SK-N-SH (cell line): ENCODE data around the gene ZNF236. TPM values are rescaled to one million over a fixed set of nuclear protein-coding genes. Genes with fewer than 3 reads are reported as not detected.

ENCODE experiments used
- CTCF ChIA-PET: fragments of 300-600, 350-600 bp; formaldehyde crosslinking; extraction: SDS; loops from one replicate; lab custom pipeline; 2021; lab: Yijun Ruan, JAX
- POLR2A ChIA-PET: fragments of 350-600 bp; sonication (Branson Sonifier 250); formaldehyde crosslinking; extraction: SDS; loops from one replicate; lab custom pipeline; 2020; ENCODE audit warnings: antibody characterized with exemption, inconsistent platforms; lab: Yijun Ruan, JAX
- DNase-seq: peaks from one replicate; pipeline ENCODE4 v3.0.0; 2012
- H2AFZ ChIP-seq: fragments of 200-600 bp; sonication (generic); 2 replicates; pipeline ENCODE4 v1.8.1; 2016; ENCODE audit warnings: antibody characterized with exemption, mild to moderate bottlenecking, low read depth
- H3F3A ChIP-seq: fragments of 200-600 bp; sonication (generic); replicated peaks from 2 replicates; pipeline ENCODE3; 2016; ENCODE audit warnings: antibody characterized with exemption, mild to moderate bottlenecking; ENCODE audit not compliant: insufficient read depth
- H3K27ac ChIP-seq, 2 experiments: fragments of 200-500 bp in 1 of 2; fragments of 200-600 bp in 1 of 2; sonication (Bioruptor generic) in 1 of 2; sonication (generic), shearing (Covaris generic) in 1 of 2; 2 replicates each; pipeline versions ENCODE4 v1.5.1 to v1.6.1; 2014 to 2016; ENCODE audit warnings: low read depth in 2 of 2, inconsistent platforms in 1 of 2, low read length in 1 of 2, mild to moderate bottlenecking in 1 of 2, mixed read lengths in 1 of 2
- H3K27me3 ChIP-seq: fragments of 200-600 bp; sonication (generic), shearing (Covaris generic); 2 replicates; pipeline ENCODE4 v1.6.1; 2016; ENCODE audit warnings: mixed run types; ENCODE audit not compliant: insufficient read depth
- H3K36me3 ChIP-seq, 2 experiments: fragments of 200-500 bp in 1 of 2; fragments of 200-600 bp in 1 of 2; sonication (Bioruptor generic) in 1 of 2; sonication (generic) in 1 of 2; replicated peaks in 1 of 2; 2 replicates each; pipeline versions ENCODE3 to v1.5.1; 2014 to 2016; ENCODE audit warnings: low read length in 1 of 2, mild to moderate bottlenecking in 1 of 2; ENCODE audit not compliant: insufficient read depth in 2 of 2, control insufficient read depth in 1 of 2
- H3K4me1 ChIP-seq, 2 experiments: fragments of 200-500 bp in 1 of 2; fragments of 200-600 bp in 1 of 2; sonication (Bioruptor generic) in 1 of 2; sonication (generic), shearing (Covaris generic) in 1 of 2; 2 replicates each; pipeline versions ENCODE4 v1.5.1 to v1.6.1; 2014 to 2016; ENCODE audit warnings: low read depth in 1 of 2, low read length in 1 of 2, mixed run types in 1 of 2; ENCODE audit not compliant: insufficient read depth in 2 of 2, control insufficient read depth in 1 of 2
- H3K4me2 ChIP-seq: fragments of 200-600 bp; sonication (generic), shearing (Covaris generic); 2 replicates; pipeline ENCODE4 v1.6.1; 2017; ENCODE audit warnings: mixed run types
- H3K4me3 ChIP-seq, 2 experiments: fragments of 200-500 bp in 1 of 2; fragments of 200-600 bp in 1 of 2; sonication (Bioruptor generic) in 1 of 2; sonication (generic), shearing (Covaris generic) in 1 of 2; 2 replicates each; pipeline versions ENCODE4 v1.5.1 to v1.8.1; 2014 to 2016; ENCODE audit warnings: low read depth in 2 of 2, inconsistent platforms in 1 of 2, low read length in 1 of 2, mild to moderate bottlenecking in 1 of 2, mixed read lengths in 1 of 2, moderate library complexity in 1 of 2
- H3K79me2 ChIP-seq: fragments of 200-600 bp; sonication (generic); 2 replicates; pipeline ENCODE4 v1.8.1; 2017; ENCODE audit warnings: mild to moderate bottlenecking; ENCODE audit not compliant: insufficient read depth
- H3K9ac ChIP-seq: fragments of 200-600 bp; sonication (generic); 2 replicates; pipeline ENCODE4 v1.6.1; 2017; ENCODE audit warnings: mixed run types
- H3K9me2 ChIP-seq: fragments of 200-600 bp; sonication (generic); 2 replicates; pipeline ENCODE4 v1.6.1; 2017; ENCODE audit warnings: mixed run types
- H3K9me3 ChIP-seq: fragments of 200-600 bp; sonication (generic); 2 replicates; pipeline ENCODE4 v1.6.1; 2017; ENCODE audit warnings: mixed run types, mild to moderate bottlenecking, moderate library complexity
- H4K20me1 ChIP-seq: fragments of 200-600 bp; sonication (generic); 2 replicates; pipeline ENCODE4 v1.6.1; 2017; ENCODE audit warnings: mild to moderate bottlenecking, mixed run types; ENCODE audit not compliant: insufficient read depth
- ELF1 ChIP-seq: IDR thresholded peaks from 2 replicates; pipeline ENCODE4 v1.4.0; 2012
- FOSL2 ChIP-seq: IDR thresholded peaks from 2 replicates; pipeline ENCODE4 v1.4.0; 2012; ENCODE audit warnings: low read depth, mild to moderate bottlenecking, moderate library complexity, borderline replicate concordance
- GABPA ChIP-seq: IDR thresholded peaks from 2 replicates; pipeline ENCODE4 v1.4.0; 2012; ENCODE audit warnings: low read depth, mild to moderate bottlenecking
- GATA2 ChIP-seq: sonication (generic); formaldehyde crosslinking; IDR thresholded peaks from 2 replicates; pipeline ENCODE4 v1.5.0; 2020; ENCODE audit warnings: mild to moderate bottlenecking, missing genetic modification reagents
- JUND ChIP-seq: IDR thresholded peaks from 2 replicates; pipeline ENCODE4 v1.4.0; 2012
- MXI1 ChIP-seq: IDR thresholded peaks from 2 replicates; pipeline ENCODE4 v1.6.1; 2012; ENCODE audit warnings: mild to moderate bottlenecking, low read depth, low read length, improper control_type of control experiment
- NFIC ChIP-seq: IDR thresholded peaks from 2 replicates; pipeline ENCODE4 v1.4.0; 2012; ENCODE audit warnings: borderline replicate concordance
- NRF1 ChIP-seq: IDR thresholded peaks from 2 replicates; pipeline ENCODE4 v1.6.1; 2012; ENCODE audit warnings: low read depth, mild to moderate bottlenecking, low read length
- RAD21 ChIP-seq: IDR thresholded peaks from 2 replicates; pipeline ENCODE4 v1.6.1; 2012; ENCODE audit warnings: mild to moderate bottlenecking, low read length
- RCOR1 ChIP-seq: fragments of 150-350 bp; IDR thresholded peaks from 2 replicates; pipeline ENCODE4 v1.6.1; 2017; ENCODE audit warnings: antibody characterized with exemption, low read length
- SIN3A ChIP-seq: IDR thresholded peaks from 2 replicates; pipeline ENCODE4 v1.6.1; 2012; ENCODE audit warnings: low read depth, mild to moderate bottlenecking, low read length, moderate library complexity, borderline replicate concordance
- SMC3 ChIP-seq: IDR thresholded peaks from 2 replicates; pipeline ENCODE4 v1.6.1; 2012; ENCODE audit warnings: low read depth, low read length, improper control_type of control experiment
- TEAD4 ChIP-seq: IDR thresholded peaks from 2 replicates; pipeline ENCODE4 v1.4.0; 2012; ENCODE audit warnings: mild to moderate bottlenecking, borderline replicate concordance; ENCODE audit not compliant: insufficient read depth
- YY1 ChIP-seq: IDR thresholded peaks from 2 replicates; pipeline ENCODE4 v1.4.0; 2012; ENCODE audit warnings: low read depth, mild to moderate bottlenecking
- WGBS: methylation state at CpG from one replicate; pipeline ENCODE4 v1.1.6; 2017; ENCODE audit warnings: low lambda C conversion rate; 5-methylcytosine and 5-hydroxymethylcytosine counted together
- polyA plus RNA-seq, 3 experiments: library from polyadenylated mRNA; depleted of rRNA; stranded (reverse); fragments of >200 nt; gene quantifications; 2 replicates each; pipeline ENCODE4 v1.2.3, GENCODE V29; 2012
- TF ChIP-seq, protein P1 (sequence below): IDR thresholded peaks from 2 replicates; pipeline ENCODE4 v1.6.1; 2012; ENCODE audit warnings: mild to moderate bottlenecking, low read depth, low read length, moderate library complexity

The ZNF236 gene
- polyA plus RNA-seq, 1 of the 3 experiments (the other 2 are of a cell fraction), result 4.2 TPM

DNA sequence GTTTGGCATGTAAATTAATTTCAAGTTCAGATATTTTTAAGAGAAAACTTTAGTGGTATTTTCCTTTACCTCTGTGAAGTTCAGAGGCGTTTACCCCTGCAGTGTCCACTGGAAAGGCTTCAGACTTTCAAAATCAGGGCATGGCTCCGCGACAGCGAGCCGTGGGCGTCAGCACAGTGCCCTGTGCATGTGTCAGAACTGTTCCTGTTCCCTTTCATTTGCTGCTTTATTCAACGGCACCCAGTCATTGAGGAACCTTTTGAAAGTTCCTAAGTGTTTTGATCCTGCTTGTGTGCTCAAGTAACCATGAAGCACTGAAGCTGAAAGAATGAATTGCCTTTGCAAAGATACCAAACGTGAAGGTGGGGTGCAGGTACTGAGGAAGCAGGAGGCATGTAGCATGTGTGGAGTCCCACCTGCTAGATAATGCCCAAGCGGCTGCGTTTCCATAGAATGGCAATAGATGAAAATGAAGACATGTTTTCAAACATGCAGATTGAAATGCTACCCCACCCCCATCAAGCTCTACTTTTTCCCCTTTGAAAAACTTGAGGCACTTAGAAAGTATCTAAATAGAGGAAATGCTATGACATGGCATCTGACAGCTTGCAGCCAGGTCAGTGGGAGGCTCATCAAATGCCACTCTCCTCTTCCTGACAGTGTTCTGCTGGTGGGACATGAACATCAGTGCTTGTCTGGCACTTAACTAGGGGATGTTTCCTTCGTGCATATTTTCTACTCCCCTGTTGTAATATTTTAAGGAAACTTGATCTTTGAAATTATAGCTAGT lies 148.6 kb downstream of the ZNF236 start:
- Histone ChIP-seq H3K36me3 (peaks cover 13 to 18% of the 10 kb centered on the region in 2 experiments), H3K27ac (no peak overlapping the region), H2AFZ (no peak overlapping the region), H3K9me2 (no peaks in the 10 kb centered on the region), H3K4me1 (peaks cover 0 to 9% of the 10 kb centered on the region in 2 experiments; a peak in 1 of 4 replicates), H3K9me3 (no peaks in the 10 kb centered on the region), H3K4me2 (no peak overlapping the region), H3K9ac (no peak overlapping the region), H3K27me3 (no peaks in the 10 kb centered on the region), H3F3A (peaks cover 5% of the 10 kb centered on the region), H3K4me3 (no peak overlapping the region), H3K79me2 (no peaks in the 10 kb centered on the region), H4K20me1 (no peaks in the 10 kb centered on the region)
- 91% methylated on average over 11 of the region's 11 CpGs for WGBS
- TF ChIP-seq, protein P1, sequence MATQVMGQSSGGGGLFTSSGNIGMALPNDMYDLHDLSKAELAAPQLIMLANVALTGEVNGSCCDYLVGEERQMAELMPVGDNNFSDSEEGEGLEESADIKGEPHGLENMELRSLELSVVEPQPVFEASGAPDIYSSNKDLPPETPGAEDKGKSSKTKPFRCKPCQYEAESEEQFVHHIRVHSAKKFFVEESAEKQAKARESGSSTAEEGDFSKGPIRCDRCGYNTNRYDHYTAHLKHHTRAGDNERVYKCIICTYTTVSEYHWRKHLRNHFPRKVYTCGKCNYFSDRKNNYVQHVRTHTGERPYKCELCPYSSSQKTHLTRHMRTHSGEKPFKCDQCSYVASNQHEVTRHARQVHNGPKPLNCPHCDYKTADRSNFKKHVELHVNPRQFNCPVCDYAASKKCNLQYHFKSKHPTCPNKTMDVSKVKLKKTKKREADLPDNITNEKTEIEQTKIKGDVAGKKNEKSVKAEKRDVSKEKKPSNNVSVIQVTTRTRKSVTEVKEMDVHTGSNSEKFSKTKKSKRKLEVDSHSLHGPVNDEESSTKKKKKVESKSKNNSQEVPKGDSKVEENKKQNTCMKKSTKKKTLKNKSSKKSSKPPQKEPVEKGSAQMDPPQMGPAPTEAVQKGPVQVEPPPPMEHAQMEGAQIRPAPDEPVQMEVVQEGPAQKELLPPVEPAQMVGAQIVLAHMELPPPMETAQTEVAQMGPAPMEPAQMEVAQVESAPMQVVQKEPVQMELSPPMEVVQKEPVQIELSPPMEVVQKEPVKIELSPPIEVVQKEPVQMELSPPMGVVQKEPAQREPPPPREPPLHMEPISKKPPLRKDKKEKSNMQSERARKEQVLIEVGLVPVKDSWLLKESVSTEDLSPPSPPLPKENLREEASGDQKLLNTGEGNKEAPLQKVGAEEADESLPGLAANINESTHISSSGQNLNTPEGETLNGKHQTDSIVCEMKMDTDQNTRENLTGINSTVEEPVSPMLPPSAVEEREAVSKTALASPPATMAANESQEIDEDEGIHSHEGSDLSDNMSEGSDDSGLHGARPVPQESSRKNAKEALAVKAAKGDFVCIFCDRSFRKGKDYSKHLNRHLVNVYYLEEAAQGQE, result no peak
- TF ChIP-seq RCOR1 (no peak), FOSL2 (no peak), MXI1 (no peak), TEAD4 (no peak), SIN3A (no peak), GATA2 (CRISPR knock-in tag) (no peak), RAD21 (no peak), ELF1 (no peak), YY1 (no peak), NRF1 (no peak), JUND (no peak), NFIC (no peak), SMC3 (no peak)
- no peak for DNase-seq
- POLR2A ChIA-PET, result no interaction called here
- CTCF ChIA-PET, result interaction anchor here (0.5 to 5.3 kb wide), 4 partner anchors 12 to 1971 kb away, joined by 3 to 35 read pairs (median 4); no protein-coding TSS in a partner anchor

DNA sequence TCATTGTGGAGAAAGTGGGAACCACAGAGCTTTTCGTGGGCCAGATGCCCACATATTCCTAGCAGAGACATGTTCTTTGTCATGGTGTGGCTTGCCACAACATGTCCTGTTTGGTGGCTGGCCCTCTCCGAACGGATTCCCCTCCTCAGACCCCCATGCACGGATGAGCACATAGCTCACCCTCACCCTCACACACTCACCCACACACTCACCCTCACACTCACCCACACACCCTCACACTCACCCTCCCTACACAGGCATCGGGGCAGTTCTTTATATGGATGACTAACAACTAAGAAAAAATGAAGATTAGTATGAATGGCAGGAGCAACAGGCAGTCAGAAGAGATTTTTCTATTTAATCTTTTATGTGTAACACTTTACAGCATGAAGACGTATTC lies 149.9 kb downstream of the ZNF236 start:
- Histone ChIP-seq H4K20me1 (no peaks in the 10 kb centered on the region), H3K9me3 (no peaks in the 10 kb centered on the region), H3K9me2 (no peaks in the 10 kb centered on the region), H3K9ac (no peak overlapping the region), H3K4me3 (no peak overlapping the region), H2AFZ (no peak overlapping the region), H3K4me1 (peaks cover 0 to 10% of the 10 kb centered on the region in 2 experiments; a peak in 1 of 4 replicates), H3K4me2 (no peak overlapping the region), H3F3A (peaks cover 5% of the 10 kb centered on the region), H3K27ac (no peak overlapping the region), H3K27me3 (no peaks in the 10 kb centered on the region), H3K36me3 (peaks cover 13 to 18% of the 10 kb centered on the region in 2 experiments), H3K79me2 (no peaks in the 10 kb centered on the region)
- no peak for DNase-seq
- ChIA-PET POLR2A (no interaction called here), CTCF (interaction anchor here (1.6 to 5.3 kb wide), 2 partner anchors 11 to 28 kb away, joined by 4 to 35 read pairs; no protein-coding TSS in a partner anchor)
- TF ChIP-seq GABPA (no peak), FOSL2 (no peak), GATA2 (CRISPR knock-in tag) (no peak)
- 91% methylated on average over 6 of the region's 6 CpGs for WGBS
